B cell (primary cell): ENCODE measurements around the gene LAMC3.

Source experiments
- CTCF ChIP-seq: fragments of 200-600 bp; IDR thresholded peaks from one replicate; pipeline ENCODE4 v1.8.0; 2022; ENCODE audit warnings: antibody characterized with exemption, mild to moderate bottlenecking
- EZH2 ChIP-seq: IDR thresholded peaks from 2 replicates; pipeline ENCODE4 v1.6.1; 2012; ENCODE audit warnings: borderline replicate concordance, low read depth, mild to moderate bottlenecking, moderate library complexity, low read length; ENCODE audit not compliant: insufficient read depth, poor library complexity, severe bottlenecking

GRCh38 chr9:130977811-130978221 lies 31.2 kb upstream of the LAMC3 start:
- TF ChIP-seq CTCF (no peak), EZH2 (no peak)
